Stimulated activated naive CD8-positive, alpha-beta T cell treated with anti-CD3 and anti-CD28 coated beads, Interleukin-15, amount 100 ng/mL, for 72 hours (primary cell): ENCODE data around the gene KLF15.

Experiments used
- ATAC-seq: fragments of 150-1000 bp; cut with Tn5 transposase; 2 replicates; pipeline ENCODE4 v1.10.0; 2021; ENCODE audit warnings: mild to moderate bottlenecking, moderate library complexity
- DNase-seq, 2 donors: peaks; one replicate each; pipeline ENCODE4 v3.0.0; 2021 to 2022
- H3K27ac Mint-ChIP-seq, 2 donors: one replicate each; pipeline ENCODE4 v1.8.0; 2022; ENCODE audit warnings: mild to moderate bottlenecking in 2 of 2, mixed read lengths in 2 of 2, moderate library complexity in 2 of 2
- H3K27me3 Mint-ChIP-seq: one replicate; pipeline ENCODE4 v1.8.0; 2022; ENCODE audit warnings: mixed read lengths
- H3K4me1 Mint-ChIP-seq: one replicate; pipeline ENCODE4 v1.8.0; 2022; ENCODE audit warnings: mild to moderate bottlenecking, mixed read lengths
- H3K4me3 Mint-ChIP-seq, 2 donors: one replicate each; pipeline ENCODE4 v1.8.0; 2022; ENCODE audit warnings: mild to moderate bottlenecking in 2 of 2, mixed read lengths in 2 of 2, moderate library complexity in 1 of 2
- H3K9me3 Mint-ChIP-seq, 2 donors: one replicate each; pipeline ENCODE4 v1.8.0; 2022; ENCODE audit warnings: mixed read lengths in 2 of 2

The KLF15 gene

GRCh38 chr3:126347543-126348161 is 9.6 kb downstream of the KLF15 start:
- Mint-ChIP-seq H3K9me3 (no peaks in the 10 kb centered on the region), H3K27me3 (no peaks in the 10 kb centered on the region), H3K4me1 (no peaks in the 10 kb centered on the region), H3K4me3 (no peak overlapping the region), H3K27ac (no peak overlapping the region)
- ATAC-seq, result no peak
- DNase-seq, result peak in 1 of 2 donors; percentile 4

- H3K4me1 Mint-ChIP-seq, result no peaks in the 10 kb centered on the region
- DNase-seq, result peak in 1 of 2 donors; percentile 6
- peak overlapping the region in 1 of 2 donors; percentile 27 for H3K27ac Mint-ChIP-seq
- H3K4me3 Mint-ChIP-seq, result no peak overlapping the region
- no peaks in the 10 kb centered on the region for H3K9me3 Mint-ChIP-seq
- H3K27me3 Mint-ChIP-seq, result peaks cover 6% of the 10 kb centered on the region
- ATAC-seq, result no peak
Observed at GRCh38 chr3:126346466-126346865, 10.7 kb downstream of the KLF15 start.

- Mint-ChIP-seq H3K9me3 (no peaks in the 10 kb centered on the region), H3K27me3 (peaks cover 12% of the 10 kb centered on the region), H3K4me1 (no peaks in the 10 kb centered on the region), H3K4me3 (no peak overlapping the region), H3K27ac (peak overlapping the region in 1 of 2 donors; percentile 27)
- peak in 1 of 2 donors; percentile 7 for DNase-seq
- ATAC-seq, result no peak
Observed at GRCh38 chr3:126345641-126346460, 11.4 kb downstream of the KLF15 start.

- H3K27ac Mint-ChIP-seq, result no peak overlapping the region
- ATAC-seq, result no peak
- peaks cover 12% of the 10 kb centered on the region for H3K27me3 Mint-ChIP-seq
- no peaks in the 10 kb centered on the region for H3K9me3 Mint-ChIP-seq
- no peak for DNase-seq
- H3K4me1 Mint-ChIP-seq, result no peaks in the 10 kb centered on the region
- no peak overlapping the region for H3K4me3 Mint-ChIP-seq
Observed at GRCh38 chr3:126345231-126345630, 12.0 kb downstream of the KLF15 start.

DNA sequence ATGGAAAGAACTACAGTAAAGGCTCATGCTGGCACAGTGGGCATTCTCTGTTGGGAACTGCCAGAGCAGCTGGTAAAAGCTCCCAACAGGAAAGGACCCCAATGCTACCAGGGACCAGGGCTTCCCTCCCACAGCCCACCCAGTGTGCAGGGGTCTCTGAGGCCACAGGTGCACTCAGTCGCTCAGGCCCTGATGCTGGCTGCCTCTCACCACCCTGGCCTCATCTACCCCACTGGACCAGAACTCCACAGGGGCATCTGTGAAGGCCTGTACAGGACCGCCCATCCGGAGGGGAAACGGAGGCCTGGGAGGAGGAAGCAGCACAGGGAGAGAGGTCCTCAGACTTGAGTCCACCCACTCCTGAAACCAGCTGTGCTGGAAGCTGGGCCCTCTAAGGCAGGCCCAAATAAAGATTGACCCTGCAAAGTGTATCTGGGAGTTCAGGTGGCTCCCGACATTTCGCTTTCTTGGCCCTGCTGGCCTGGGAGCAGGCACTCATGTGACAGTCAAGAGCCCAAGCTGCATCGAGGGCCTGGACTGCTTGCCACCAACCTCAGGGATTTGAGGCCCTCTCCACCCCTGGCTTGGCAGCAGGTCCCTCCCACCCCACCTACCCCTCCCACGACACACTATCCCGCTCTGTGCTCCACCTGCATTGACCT is 12.7 kb downstream of the KLF15 start:
- Mint-ChIP-seq H3K4me3 (no peak overlapping the region), H3K4me1 (no peaks in the 10 kb centered on the region), H3K27me3 (peaks cover 18% of the 10 kb centered on the region), H3K27ac (no peak overlapping the region), H3K9me3 (no peaks in the 10 kb centered on the region)
- ATAC-seq (no peak), DNase-seq (peak in 1 of 2 donors; percentile 2)

DNA sequence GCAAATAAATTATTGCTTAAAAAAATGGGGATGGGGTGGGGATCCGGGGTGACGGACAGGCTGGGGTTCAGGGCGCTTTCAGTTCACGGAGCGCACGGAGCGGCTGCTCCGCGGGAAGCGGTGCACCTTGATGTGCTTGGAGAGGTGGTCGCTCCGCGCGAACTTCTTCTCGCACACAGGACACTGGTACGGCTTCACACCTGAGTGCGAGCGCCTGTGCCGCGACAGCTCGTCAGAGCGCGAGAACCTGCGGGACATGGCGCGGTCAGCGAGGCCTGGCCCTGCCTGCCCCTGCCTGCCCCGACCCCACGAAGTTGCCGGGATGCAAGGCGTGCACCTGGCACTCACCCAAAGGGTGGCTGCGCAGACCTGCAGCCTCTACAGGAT is 13.6 kb downstream of the KLF15 start:
- Mint-ChIP-seq H3K27me3 (peaks cover 27% of the 10 kb centered on the region), H3K27ac (no peak overlapping the region), H3K9me3 (no peaks in the 10 kb centered on the region), H3K4me1 (no peaks in the 10 kb centered on the region), H3K4me3 (no peak overlapping the region)
- ATAC-seq (no peak), DNase-seq (peak in 1 of 2 donors; percentile 6)

- no peak for ATAC-seq
- Mint-ChIP-seq H3K9me3 (no peaks in the 10 kb centered on the region), H3K4me3 (no peak overlapping the region), H3K27ac (no peak overlapping the region), H3K4me1 (no peaks in the 10 kb centered on the region), H3K27me3 (peaks cover 31% of the 10 kb centered on the region)
- DNase-seq, result peak in 1 of 2 donors; percentile 6
Observed at GRCh38 chr3:126342991-126343648, 14.1 kb downstream of the KLF15 start.

DNA sequence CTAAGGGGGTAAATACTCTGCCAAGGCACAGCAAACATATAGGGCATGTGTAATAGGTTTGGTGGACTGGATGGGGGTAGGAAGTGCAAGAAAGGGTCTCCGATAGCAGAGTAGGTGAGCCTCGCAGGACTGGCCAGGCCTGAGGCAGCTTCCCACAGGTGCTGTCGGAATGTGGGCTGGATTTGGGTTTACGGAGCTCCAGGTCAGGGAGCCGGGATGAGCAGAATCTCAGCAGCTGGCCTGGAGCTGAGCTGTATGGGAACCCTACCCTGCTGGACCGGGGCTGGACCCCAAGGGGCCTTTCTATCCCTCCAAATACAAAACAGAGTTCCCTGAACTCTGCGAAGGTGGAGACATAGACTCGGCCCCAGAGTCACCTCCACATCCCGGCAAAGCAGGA is 15.0 kb downstream of the KLF15 start:
- ATAC-seq (no peak), DNase-seq (no peak)
- H3K4me1 Mint-ChIP-seq, result no peaks in the 10 kb centered on the region
- H3K9me3 Mint-ChIP-seq, result no peaks in the 10 kb centered on the region
- no peak overlapping the region for H3K27ac Mint-ChIP-seq
- no peak overlapping the region for H3K4me3 Mint-ChIP-seq
- peaks cover 31% of the 10 kb centered on the region for H3K27me3 Mint-ChIP-seq

- Mint-ChIP-seq H3K9me3 (no peaks in the 10 kb centered on the region), H3K27me3 (peaks cover 31% of the 10 kb centered on the region), H3K4me1 (no peaks in the 10 kb centered on the region), H3K4me3 (no peak overlapping the region), H3K27ac (peak overlapping the region in 1 of 2 donors; percentile 27)
- no peak for ATAC-seq
- DNase-seq, result no peak
Observed at GRCh38 chr3:126341755-126342150, 15.5 kb downstream of the KLF15 start.

- Mint-ChIP-seq H3K9me3 (no peaks in the 10 kb centered on the region), H3K27me3 (peaks cover 31% of the 10 kb centered on the region), H3K27ac (peak overlapping the region in 1 of 2 donors; percentile 27), H3K4me1 (no peaks in the 10 kb centered on the region), H3K4me3 (no peak overlapping the region)
- DNase-seq, result peak in 1 of 2 donors; percentile 3
- ATAC-seq, result no peak
Observed at GRCh38 chr3:126340943-126341754, 16.1 kb downstream of the KLF15 start.

GRCh38 chr3:126340596-126340942 is 16.6 kb downstream of the KLF15 start:
- Mint-ChIP-seq H3K27ac (no peak overlapping the region), H3K27me3 (peaks cover 31% of the 10 kb centered on the region), H3K9me3 (no peaks in the 10 kb centered on the region), H3K4me3 (no peak overlapping the region), H3K4me1 (no peaks in the 10 kb centered on the region)
- DNase-seq (no peak), ATAC-seq (no peak)

- H3K4me1 Mint-ChIP-seq, result no peaks in the 10 kb centered on the region
- peaks cover 31% of the 10 kb centered on the region for H3K27me3 Mint-ChIP-seq
- no peak for ATAC-seq
- no peak overlapping the region for H3K4me3 Mint-ChIP-seq
- H3K27ac Mint-ChIP-seq, result no peak overlapping the region
- no peak for DNase-seq
- H3K9me3 Mint-ChIP-seq, result no peaks in the 10 kb centered on the region
Observed at GRCh38 chr3:126340081-126340511, 17.1 kb downstream of the KLF15 start.

GRCh38 chr3:126339466-126339865 is 17.7 kb downstream of the KLF15 start:
- Mint-ChIP-seq H3K27me3 (peaks cover 31% of the 10 kb centered on the region), H3K27ac (peak overlapping the region in 1 of 2 donors; percentile 19), H3K4me3 (no peak overlapping the region), H3K4me1 (no peaks in the 10 kb centered on the region), H3K9me3 (no peaks in the 10 kb centered on the region)
- ATAC-seq (no peak), DNase-seq (no peak)

DNA sequence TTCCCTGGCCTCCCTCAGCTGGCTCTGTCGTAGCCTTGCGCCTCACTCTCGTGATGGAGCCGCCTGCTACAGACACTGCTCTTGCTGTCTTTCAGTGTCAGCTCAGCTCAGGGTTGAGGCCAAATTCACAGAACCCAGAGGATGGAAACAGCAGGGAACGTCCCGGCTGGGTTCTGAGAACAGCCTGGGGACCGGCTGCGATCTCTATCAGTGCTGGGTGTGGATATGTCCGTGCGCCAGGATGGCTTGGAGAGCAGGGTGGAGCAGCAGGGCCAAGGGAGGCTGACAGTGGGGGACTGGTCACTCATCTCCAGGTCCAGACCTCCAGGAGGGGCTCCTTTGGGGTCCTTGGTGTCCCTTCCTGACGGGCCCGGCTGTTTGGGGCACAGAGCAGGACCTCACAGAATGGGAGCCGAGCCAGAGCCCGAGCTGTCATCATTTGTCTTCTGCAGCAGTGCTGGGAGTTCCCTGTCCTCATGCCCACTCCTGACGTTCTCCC is 18.4 kb downstream of the KLF15 start:
- peak overlapping the region in 1 of 2 donors; percentile 75 for H3K27ac Mint-ChIP-seq
- H3K27me3 Mint-ChIP-seq, result peaks cover 31% of the 10 kb centered on the region
- no peak overlapping the region for H3K4me3 Mint-ChIP-seq
- DNase-seq (peak in 1 of 2 donors; percentile 3), ATAC-seq (no peak)
- no peaks in the 10 kb centered on the region for H3K4me1 Mint-ChIP-seq
- H3K9me3 Mint-ChIP-seq, result no peaks in the 10 kb centered on the region
